Measurements from ENCODE around the gene PIK3CG.

DNA sequence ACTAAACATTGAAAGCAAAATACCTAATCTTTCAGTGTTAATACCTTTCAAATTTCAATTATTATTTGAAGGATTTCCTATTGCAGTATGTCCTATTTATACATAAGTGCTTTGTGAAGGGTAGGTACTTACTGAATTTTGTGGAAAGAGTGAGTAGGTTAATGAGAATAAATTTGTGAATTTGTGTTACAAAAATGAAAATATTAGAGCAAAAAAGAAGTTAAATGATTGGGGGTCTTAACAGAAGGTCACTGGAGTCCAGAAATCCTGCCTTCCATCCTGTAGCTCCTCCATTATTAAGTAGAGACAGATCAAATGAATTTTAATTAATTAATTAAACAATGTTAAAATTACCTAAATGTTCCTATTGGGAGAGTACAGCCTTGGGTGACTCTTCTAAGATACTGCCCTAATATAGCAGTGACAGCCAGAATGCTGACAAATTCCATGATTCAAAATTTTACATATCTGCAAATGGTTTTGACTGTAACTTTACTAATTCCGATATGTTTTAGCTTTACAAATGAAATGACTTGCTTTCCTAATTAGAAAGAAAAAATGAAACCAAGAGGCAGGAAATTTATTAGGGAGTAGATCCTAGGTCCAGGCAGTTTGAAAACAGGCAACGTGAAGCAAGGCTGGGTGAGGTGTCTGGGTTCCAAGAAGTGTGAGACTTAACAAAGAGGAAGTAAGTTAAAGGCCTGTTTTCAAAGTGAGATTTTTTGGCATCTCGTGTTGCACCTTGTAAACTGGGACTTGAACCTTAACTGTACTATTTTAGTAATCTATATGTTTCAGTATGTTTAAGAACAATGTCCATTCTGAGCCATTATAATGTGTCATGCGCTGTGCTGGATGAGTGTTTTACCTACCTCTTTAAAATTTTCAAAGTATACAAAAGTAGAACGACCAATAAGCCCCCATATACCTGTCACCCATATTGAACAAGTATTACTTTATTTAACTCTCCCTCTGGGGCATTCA is 1.5 kb downstream of the PIK3CG start:
- TF ChIP-seq, protein P1, sequence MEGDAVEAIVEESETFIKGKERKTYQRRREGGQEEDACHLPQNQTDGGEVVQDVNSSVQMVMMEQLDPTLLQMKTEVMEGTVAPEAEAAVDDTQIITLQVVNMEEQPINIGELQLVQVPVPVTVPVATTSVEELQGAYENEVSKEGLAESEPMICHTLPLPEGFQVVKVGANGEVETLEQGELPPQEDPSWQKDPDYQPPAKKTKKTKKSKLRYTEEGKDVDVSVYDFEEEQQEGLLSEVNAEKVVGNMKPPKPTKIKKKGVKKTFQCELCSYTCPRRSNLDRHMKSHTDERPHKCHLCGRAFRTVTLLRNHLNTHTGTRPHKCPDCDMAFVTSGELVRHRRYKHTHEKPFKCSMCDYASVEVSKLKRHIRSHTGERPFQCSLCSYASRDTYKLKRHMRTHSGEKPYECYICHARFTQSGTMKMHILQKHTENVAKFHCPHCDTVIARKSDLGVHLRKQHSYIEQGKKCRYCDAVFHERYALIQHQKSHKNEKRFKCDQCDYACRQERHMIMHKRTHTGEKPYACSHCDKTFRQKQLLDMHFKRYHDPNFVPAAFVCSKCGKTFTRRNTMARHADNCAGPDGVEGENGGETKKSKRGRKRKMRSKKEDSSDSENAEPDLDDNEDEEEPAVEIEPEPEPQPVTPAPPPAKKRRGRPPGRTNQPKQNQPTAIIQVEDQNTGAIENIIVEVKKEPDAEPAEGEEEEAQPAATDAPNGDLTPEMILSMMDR (IDR thresholded peaks at IDR 0.05): no peak
- TF ChIP-seq POLR2A (IDR thresholded peaks at IDR 0.05): no peak
